GM21737 (cell line): Measurements from ENCODE around the gene JARID2.

Experiments
- ATAC-seq: cut with Tn5 transposase; IDR thresholded peaks from one replicate; pipeline ENCODE4 v1.9.1; 2021; ENCODE audit warnings: mild to moderate bottlenecking, moderate library complexity; ENCODE audit not compliant: unreplicated experiment

JARID2 gene

GRCh38 chr6:15477746-15478145 is 231.9 kb downstream of the JARID2 start:
- no peak for ATAC-seq

- no peak for ATAC-seq
Measured at GRCh38 chr6:15479761-15480160, 233.9 kb downstream of the JARID2 start.

- ATAC-seq = no peak
Measured at GRCh38 chr6:15480525-15480924, 234.7 kb downstream of the JARID2 start.

- no peak for ATAC-seq
Measured at GRCh38 chr6:15481390-15482291, 235.8 kb downstream of the JARID2 start.

GRCh38 chr6:15483060-15483459 is 237.2 kb downstream of the JARID2 start:
- ATAC-seq = no peak

- no peak for ATAC-seq
Measured at GRCh38 chr6:15484140-15484539, 238.3 kb downstream of the JARID2 start.

GRCh38 chr6:15484821-15485220 is 239.0 kb downstream of the JARID2 start:
- ATAC-seq = no peak

GRCh38 chr6:15485936-15486335 is 240.1 kb downstream of the JARID2 start:
- no peak for ATAC-seq

- no peak for ATAC-seq
Measured at GRCh38 chr6:15487262-15487661, 241.4 kb downstream of the JARID2 start.

GRCh38 chr6:15489261-15489962 is 243.5 kb downstream of the JARID2 start:
- ATAC-seq = no peak

- ATAC-seq = no peak
Measured at GRCh38 chr6:15490242-15491100, 244.6 kb downstream of the JARID2 start.

GRCh38 chr6:15491255-15491985 is 245.6 kb downstream of the JARID2 start:
- ATAC-seq = no peak

- no peak for ATAC-seq
Measured at GRCh38 chr6:15491986-15492269, 246.1 kb downstream of the JARID2 start.

GRCh38 chr6:15493437-15494168 is 247.7 kb downstream of the JARID2 start:
- ATAC-seq = no peak

GRCh38 chr6:15495375-15495901 is 249.6 kb downstream of the JARID2 start:
- ATAC-seq = no peak

GRCh38 chr6:15496345-15497131 is 250.7 kb downstream of the JARID2 start:
- ATAC-seq = no peak

GRCh38 chr6:15498640-15499039 is 252.8 kb downstream of the JARID2 start:
- ATAC-seq = no peak

GRCh38 chr6:15499125-15499524 is 253.3 kb downstream of the JARID2 start:
- ATAC-seq = no peak

- ATAC-seq = no peak
Measured at GRCh38 chr6:15499591-15499990, 253.7 kb downstream of the JARID2 start.
